ENCODE results near the gene MMD2. TPM values are rescaled to one million over a fixed set of nuclear protein-coding genes. Genes with fewer than 3 reads are reported as not detected.
"Not testable (repeated sequence)": the region's sequence is repeated elsewhere in the genome, so short reads cannot be mapped to it uniquely, and the experiment has no call there.

Gene MMD2
- total and polyA plus RNA-seq, 12 donors, result not detected

- intact Hi-C loops (cut with DNase I), result no loop called here
- Histone ChIP-seq H3K27me3 (no peaks in the 10 kb centered on the region), H3K4me1 (no peaks in the 10 kb centered on the region), H3K9me3 (no peaks in the 10 kb centered on the region), H3K36me3 (peaks cover 0 to 92% (median 56%) of the 10 kb centered on the region in 9 donors), H3K4me3 (no peak overlapping the region), H3K27ac (no peak overlapping the region)
- no peak for TF ChIP-seq CTCF (IDR thresholded peaks at IDR 0.05)
- ATAC-seq, result no peak
- no peak for DNase-seq
- WGBS, 2 donors, result 93 to 94% methylated on average over 10 of the region's 10 CpGs
These were observed 36.5 kb upstream of the MMD2 start for GRCh38 chr7:4995429-4995969.

- no peak for DNase-seq
- 90 to 95% methylated on average over 8 of the region's 8 CpGs for WGBS, 2 donors
- TF ChIP-seq CTCF (IDR thresholded peaks at IDR 0.05), result no peak
- H3K4me1 ChIP-seq, result no peaks in the 10 kb centered on the region
- intact Hi-C loops (cut with DNase I), result no loop called here
- H3K27me3 ChIP-seq, result no peaks in the 10 kb centered on the region
- H3K27ac ChIP-seq, result no peak overlapping the region
- H3K36me3 ChIP-seq, result peaks cover 0 to 99% (median 56%) of the 10 kb centered on the region in 9 donors
- no peak overlapping the region for H3K4me3 ChIP-seq
- no peak for ATAC-seq
- no peaks in the 10 kb centered on the region for H3K9me3 ChIP-seq
These were observed 34.5 kb upstream of the MMD2 start for GRCh38 chr7:4993471-4993870.

- H3K36me3 ChIP-seq, result peaks cover 0 to 86% (median 42%) of the 10 kb centered on the region in 9 donors
- H3K27me3 ChIP-seq; ATAC-seq; H3K27ac ChIP-seq; intact Hi-C loops (cut with DNase I); H3K4me3 ChIP-seq; H3K9me3 ChIP-seq; DNase-seq: not testable (repeated sequence)
- WGBS, 2 donors, result 37 to 38% methylated on average over 1 of the region's 2 CpGs
- peaks cover 0 to 13% (median 0%) of the 10 kb centered on the region in 9 donors for H3K4me1 ChIP-seq
These were observed 23.8 kb upstream of the MMD2 start for GRCh38 chr7:4982741-4983140.

- 95 to 96% methylated on average over 17 of the region's 17 CpGs for WGBS, 2 donors
- DNase-seq; H3K9me3 ChIP-seq; H3K4me3 ChIP-seq; ATAC-seq; H3K27ac ChIP-seq; intact Hi-C loops (cut with DNase I); H3K27me3 ChIP-seq: not testable (repeated sequence)
- peaks cover 0 to 86% (median 38%) of the 10 kb centered on the region in 9 donors for H3K36me3 ChIP-seq
- H3K4me1 ChIP-seq, result peaks cover 0 to 16% (median 0%) of the 10 kb centered on the region in 9 donors
These were observed 22.4 kb upstream of the MMD2 start for GRCh38 chr7:4981295-4981890.

- not testable (repeated sequence) for H3K27me3 ChIP-seq, H3K27ac ChIP-seq, H3K9me3 ChIP-seq, ATAC-seq, H3K4me3 ChIP-seq, DNase-seq
- H3K4me1 ChIP-seq, result peaks cover 0 to 22% (median 13%) of the 10 kb centered on the region in 9 donors
- peaks cover 0 to 46% (median 24%) of the 10 kb centered on the region in 9 donors for H3K36me3 ChIP-seq
- 94 to 96% methylated on average over 13 of the region's 13 CpGs for WGBS, 2 donors
- intact Hi-C loops (cut with DNase I), result loop anchor here in 3 of 10 donors (5.0 to 10.0 kb wide), 2 partner anchors 109 to 112 kb away; no protein-coding TSS in a partner anchor
These were observed 16.6 kb upstream of the MMD2 start for GRCh38 chr7:4975626-4976025.

GRCh38 chr7:4973728-4974198, 14.8 kb upstream of the MMD2 start:
- H3K27me3 ChIP-seq, result no peaks in the 10 kb centered on the region
- ATAC-seq, result peak; percentile 96 to 99 (median 98)
- DNase-seq, result peak; percentile 88 to 92
- H3K36me3 ChIP-seq, result peaks cover 0 to 28% (median 22%) of the 10 kb centered on the region in 9 donors
- H3K4me1 ChIP-seq, result peaks cover 0 to 20% (median 13%) of the 10 kb centered on the region in 9 donors
- peak; percentile 71 to 95 (median 83) for TF ChIP-seq CTCF (IDR thresholded peaks at IDR 0.05)
- H3K4me3 ChIP-seq, result peak overlapping the region; percentile 73 to 92 (median 88)
- H3K27ac ChIP-seq, result peak overlapping the region; percentile 60 to 92 (median 86)
- WGBS, 2 donors, result 3 to 4% methylated on average over 41 of the region's 41 CpGs
- H3K9me3 ChIP-seq, result no peaks in the 10 kb centered on the region
- intact Hi-C loops (cut with DNase I), result loop anchor here in 5 of 10 donors (5.0 to 10.0 kb wide), 4 partner anchors 109 to 296 kb away; no protein-coding TSS in a partner anchor

- H3K9me3 ChIP-seq, result not testable (repeated sequence)
- WGBS, 2 donors, result 75 to 88% methylated on average over 10 of the region's 10 CpGs
- peaks cover 0 to 20% (median 11%) of the 10 kb centered on the region in 9 donors for H3K4me1 ChIP-seq
These were observed 13.5 kb upstream of the MMD2 start for GRCh38 chr7:4972446-4972845.

More at GRCh38 chr7:4972446-4972845, 13.5 kb upstream of the MMD2 start:
- intact Hi-C loops (cut with DNase I), result loop anchor here in 5 of 10 donors (5.0 to 10.0 kb wide), 4 partner anchors 110 to 295 kb away; no protein-coding TSS in a partner anchor
- peaks cover 0 to 14% (median 12%) of the 10 kb centered on the region in 9 donors for H3K36me3 ChIP-seq
- H3K4me3 ChIP-seq, ATAC-seq, H3K27ac ChIP-seq, H3K27me3 ChIP-seq, DNase-seq: not testable (repeated sequence)

All from heart right ventricle (tissue), 16 donors.